ENCODE data around the gene TBC1D19.
"Not testable (repeated sequence)": the region's sequence is repeated elsewhere in the genome, so short reads cannot be mapped to it uniquely, and the experiment has no call there.

GRCh38 chr4:26640639-26641038 is 56.8 kb downstream of the TBC1D19 start:
- TF ChIP-seq CTCF (conservative IDR thresholded peaks at IDR 0.05; ENCODE audit: low read length); EZH2phosphoT487 (IDR thresholded peaks at IDR 0.05; ENCODE audit: borderline replicate concordance): not testable (repeated sequence)

All from Loucy (cell line).